ENCODE results near the gene OLFM2. TPM values are rescaled to one million over a fixed set of nuclear protein-coding genes. Genes with fewer than 3 reads are reported as not detected.
"Not testable (repeated sequence)": the region's sequence is repeated elsewhere in the genome, so short reads cannot be mapped to it uniquely, and the experiment has no call there.

OLFM2 gene
- total and polyA plus RNA-seq, 12 donors = 0.30 to 8.0 (median 1.4) TPM

DNA sequence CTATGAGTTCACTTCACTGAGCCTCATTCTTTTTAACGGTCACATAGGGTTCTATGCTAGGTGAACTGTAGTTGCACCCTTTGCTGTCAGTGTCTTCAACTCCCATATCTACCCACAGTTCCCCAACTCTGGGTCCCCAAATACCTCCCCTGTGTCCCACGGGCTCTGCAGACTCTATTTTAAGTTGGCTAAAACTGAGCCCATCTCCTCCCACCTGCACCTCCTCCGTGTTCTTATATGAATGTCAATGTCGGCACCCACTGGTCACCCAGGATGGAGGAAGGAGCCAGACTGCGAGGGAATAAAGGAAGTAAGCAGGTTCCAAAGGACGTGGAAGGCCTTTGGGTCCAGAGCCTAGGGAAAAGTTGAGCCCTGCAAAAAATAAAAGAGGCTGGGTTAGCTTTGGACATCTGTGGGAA lies 102.0 kb downstream of the OLFM2 start:
- WGBS, 2 donors = 53 to 64% methylated on average over 6 of the region's 6 CpGs
- Histone ChIP-seq H3K36me3 (peaks cover 0 to 41% (median 12%) of the 10 kb centered on the region in 9 donors), H3K27me3 (no peaks in the 10 kb centered on the region), H3K27ac (peak overlapping the region in 9 of 10 donors; percentile 11 to 90 (median 69)), H3K4me3 (peak overlapping the region in 9 of 10 donors; percentile 88 to 99 (median 98)), H3K4me1 (peaks cover 6 to 34% (median 20%) of the 10 kb centered on the region in 9 donors), H3K9me3 (no peaks in the 10 kb centered on the region)
- no peak for ATAC-seq
- no peak for TF ChIP-seq CTCF (IDR thresholded peaks at IDR 0.05)
- intact Hi-C loops (cut with DNase I) = no loop called here
- no peak for DNase-seq

- ATAC-seq = no peak
- intact Hi-C loops (cut with DNase I) = no loop called here
- no peak for DNase-seq
- Histone ChIP-seq H3K4me3 (peak overlapping the region; percentile 66 to 96 (median 86)), H3K9me3 (no peaks in the 10 kb centered on the region), H3K27ac (peak overlapping the region in 7 of 10 donors; percentile 76 to 93 (median 81)), H3K27me3 (no peaks in the 10 kb centered on the region), H3K4me1 (peaks cover 10 to 31% (median 26%) of the 10 kb centered on the region in 9 donors), H3K36me3 (peaks cover 0 to 31% (median 5%) of the 10 kb centered on the region in 9 donors)
- no peak for TF ChIP-seq CTCF (IDR thresholded peaks at IDR 0.05)
- WGBS, 2 donors = 28 to 30% methylated on average over 13 of the region's 13 CpGs
Observed at GRCh38 chr19:9828551-9829063, 107.7 kb downstream of the OLFM2 start.

- Histone ChIP-seq H3K4me1 (peaks cover 10 to 31% (median 26%) of the 10 kb centered on the region in 9 donors), H3K27me3 (no peaks in the 10 kb centered on the region), H3K27ac (peak within 1 kb of the TSS in 9 of 10 donors; percentile 51 to 93 (median 80)), H3K36me3 (peaks cover 0 to 31% (median 5%) of the 10 kb centered on the region in 9 donors), H3K4me3 (peak within 1 kb of the TSS; percentile 66 to 96 (median 86)), H3K9me3 (no peaks in the 10 kb centered on the region)
- intact Hi-C loops (cut with DNase I) = no loop called here
- 0% methylated on average over 62 of the region's 62 CpGs for WGBS, 2 donors
- DNase-seq (peak; percentile 82 to 91), ATAC-seq (peak; percentile 94 to 98 (median 98))
- no peak for TF ChIP-seq CTCF (IDR thresholded peaks at IDR 0.05)
Observed at GRCh38 chr19:9827289-9828238, 108.8 kb downstream of the OLFM2 start, which contains the start of gene UBL5. Gene UBL5 (plus strand): TSS chr19:9827918. CDS start chr19:9828338, 420 bp downstream.

GRCh38 chr19:9823816-9824215 lies 112.5 kb downstream of the OLFM2 start:
- intact Hi-C loops (cut with DNase I) = no loop called here
- no peak for TF ChIP-seq CTCF (IDR thresholded peaks at IDR 0.05)
- peaks cover 0 to 5% (median 0%) of the 10 kb centered on the region in 9 donors for H3K36me3 ChIP-seq
- no peak overlapping the region for H3K27ac ChIP-seq
- H3K27me3 ChIP-seq = no peaks in the 10 kb centered on the region
- ATAC-seq = no peak
- no peak overlapping the region for H3K4me3 ChIP-seq
- 88 to 95% methylated on average over 5 of the region's 5 CpGs for WGBS, 2 donors
- no peak for DNase-seq
- H3K9me3 ChIP-seq = no peaks in the 10 kb centered on the region
- H3K4me1 ChIP-seq = peaks cover 11 to 32% (median 26%) of the 10 kb centered on the region in 9 donors

DNA sequence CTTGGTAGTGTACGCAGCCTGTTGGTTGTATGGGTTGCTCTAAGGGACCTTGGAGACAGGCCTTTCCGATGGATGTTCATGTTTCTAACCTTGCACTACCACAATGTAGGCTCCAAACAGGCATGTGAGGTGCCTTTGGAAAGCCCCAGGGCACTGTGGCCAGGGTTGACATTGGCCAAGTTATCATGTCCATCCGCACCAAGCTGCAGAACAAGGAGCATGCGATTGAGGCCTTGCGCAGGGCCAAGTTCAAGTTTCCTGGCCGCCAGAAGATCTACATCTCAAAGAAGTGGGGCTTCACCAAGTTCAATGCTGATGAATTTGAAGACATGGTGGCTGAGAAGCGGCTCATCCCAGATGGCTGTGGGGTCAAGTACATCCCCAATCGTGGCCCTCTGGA lies 116.3 kb downstream of the OLFM2 start:
- WGBS, 2 donors = 95 to 96% methylated on average over 8 of the region's 8 CpGs
- intact Hi-C loops (cut with DNase I) = not testable (repeated sequence)

More for the DNA sequence above, 116.3 kb downstream of the OLFM2 start:
- Histone ChIP-seq H3K36me3 (peaks cover 0 to 10% (median 0%) of the 10 kb centered on the region in 9 donors), H3K4me1 (peaks cover 3 to 27% (median 22%) of the 10 kb centered on the region in 9 donors), H3K4me3 (peak overlapping the region in 8 of 10 donors; percentile 76 to 100 (median 94)), H3K27ac (peak overlapping the region; percentile 46 to 99 (median 95))
- ATAC-seq, DNase-seq, H3K9me3 ChIP-seq, H3K27me3 ChIP-seq: not testable (repeated sequence)
